Measurements from ENCODE around the gene COQ3. TPM values are rescaled to one million over a fixed set of nuclear protein-coding genes. Genes with fewer than 3 reads are reported as not detected.

Gene COQ3
- polyA plus RNA-seq (2013, experiment 1 of 2) = 12.0 TPM
- polyA plus RNA-seq (2013, experiment 2 of 2) = 13.3 TPM

DNA sequence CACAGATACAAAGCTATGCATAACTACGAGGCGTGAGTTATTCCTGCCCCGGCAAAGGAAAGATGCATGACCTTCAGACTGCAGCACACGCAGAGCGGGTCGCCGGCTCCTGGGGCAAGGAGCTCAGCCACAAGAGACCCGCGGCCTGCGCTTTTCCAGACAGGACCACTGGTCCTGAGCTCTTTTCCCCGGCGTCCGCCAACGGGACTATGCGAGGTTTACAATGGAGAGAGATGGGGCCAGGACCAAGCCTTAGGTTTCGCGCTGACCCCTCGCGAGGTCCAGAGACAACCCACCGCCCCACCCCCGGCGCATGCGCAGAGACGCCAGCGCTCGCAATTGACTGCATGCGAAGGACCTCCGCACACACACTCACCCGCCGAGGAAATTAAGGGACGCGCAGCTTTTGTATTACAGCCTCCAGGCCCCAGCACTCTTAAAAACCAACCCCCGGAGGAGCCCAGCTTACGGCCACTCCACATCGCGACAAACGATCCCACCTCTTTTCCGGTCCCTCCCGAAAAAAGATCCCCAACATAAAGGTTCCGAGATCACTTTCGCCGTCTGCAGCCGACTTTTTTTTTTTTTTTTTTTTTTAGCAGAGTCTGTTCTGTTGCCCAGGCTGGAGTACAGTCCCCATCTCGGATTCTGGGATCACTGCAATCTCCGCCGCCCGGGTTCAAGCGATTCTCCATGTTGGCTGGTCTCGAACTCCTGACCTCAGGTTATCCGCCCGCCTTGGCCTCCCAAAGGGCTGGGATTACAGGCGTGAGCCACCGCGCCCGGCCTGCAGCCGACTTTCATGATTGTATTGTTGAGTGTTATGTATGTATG, at the start of gene COQ3:
Gene COQ3 (minus strand): TSS at position 498 of the 834 bp plus-strand sequence. CDS start 16 bp downstream, at position 482.
- Histone ChIP-seq H3K4me1 (ENCODE audit: insufficient read depth, low read length) (peaks cover 7% of the 10 kb centered on the region; the same call in 1 of the 2 replicates), H3K4me3 (ENCODE audit: low read length) (peak within 1 kb of the TSS; percentile 84), H3K27me3 (ENCODE audit: insufficient read depth, low read length) (no peaks in the 10 kb centered on the region), H3K9me3 (ENCODE audit: insufficient read depth, low read depth, low read length) (no peaks in the 10 kb centered on the region), H3K9ac (ENCODE audit: low read depth, low read length) (peak within 1 kb of the TSS; percentile 93), H3K36me3 (ENCODE audit: insufficient read depth, low read length) (peaks cover 17% of the 10 kb centered on the region), H3K27ac (ENCODE audit: low read depth, low read length) (peak within 1 kb of the TSS; percentile 91)
- 19% methylated on average over 56 of the region's 56 CpGs for WGBS

DNA sequence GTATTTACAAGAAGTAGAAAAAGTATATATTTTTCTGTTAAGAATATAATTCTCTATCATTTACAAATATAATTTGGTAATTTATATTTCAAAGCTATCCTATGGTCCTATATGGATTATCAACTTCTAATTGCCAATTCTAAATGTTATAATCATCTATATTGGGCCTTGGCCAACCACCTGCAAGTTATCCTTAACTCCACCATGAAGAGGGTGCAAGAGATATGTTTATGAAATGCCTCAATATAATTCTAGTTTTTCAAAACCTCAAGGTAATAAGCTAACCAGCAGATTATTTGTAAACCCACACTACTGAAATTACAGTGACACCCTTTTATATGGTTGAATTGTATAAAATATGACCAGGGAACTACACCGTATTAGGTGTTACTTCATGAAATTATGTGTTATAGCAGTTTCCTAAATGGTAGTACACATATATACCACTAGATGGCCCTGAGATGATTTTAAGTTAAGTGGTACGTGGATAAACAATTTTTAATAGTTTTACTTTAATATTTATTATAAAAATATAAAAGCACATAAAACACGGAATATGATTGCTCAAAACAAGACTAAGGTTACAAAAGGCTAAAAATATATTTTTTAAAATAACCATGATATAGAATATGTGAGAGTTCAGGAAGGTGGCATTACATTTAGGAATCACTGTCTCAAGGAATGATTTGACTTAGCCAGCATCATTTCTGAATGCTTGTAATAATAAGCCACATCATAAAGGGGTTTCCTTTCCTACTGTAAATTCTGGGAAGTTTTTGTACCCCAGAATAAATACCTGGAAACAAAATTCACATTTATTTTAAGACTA, 40.9 kb upstream of the COQ3 start:
- WGBS = no CpG with 5 or more reads among the region's 3 CpGs
- peaks cover 6% of the 10 kb centered on the region; the same call in 1 of the 2 replicates for H3K4me1 ChIP-seq (ENCODE audit: insufficient read depth, low read length)
- no peak overlapping the region for H3K4me3 ChIP-seq (ENCODE audit: low read length)
- H3K27ac ChIP-seq (ENCODE audit: low read depth, low read length) = no peak overlapping the region
- H3K36me3 ChIP-seq (ENCODE audit: insufficient read depth, low read length) = peaks cover 36% of the 10 kb centered on the region
- H3K9ac ChIP-seq (ENCODE audit: low read depth, low read length) = no peak overlapping the region
- no peaks in the 10 kb centered on the region for H3K9me3 ChIP-seq (ENCODE audit: insufficient read depth, low read depth, low read length)
- no peaks in the 10 kb centered on the region for H3K27me3 ChIP-seq (ENCODE audit: insufficient read depth, low read length)

DNA sequence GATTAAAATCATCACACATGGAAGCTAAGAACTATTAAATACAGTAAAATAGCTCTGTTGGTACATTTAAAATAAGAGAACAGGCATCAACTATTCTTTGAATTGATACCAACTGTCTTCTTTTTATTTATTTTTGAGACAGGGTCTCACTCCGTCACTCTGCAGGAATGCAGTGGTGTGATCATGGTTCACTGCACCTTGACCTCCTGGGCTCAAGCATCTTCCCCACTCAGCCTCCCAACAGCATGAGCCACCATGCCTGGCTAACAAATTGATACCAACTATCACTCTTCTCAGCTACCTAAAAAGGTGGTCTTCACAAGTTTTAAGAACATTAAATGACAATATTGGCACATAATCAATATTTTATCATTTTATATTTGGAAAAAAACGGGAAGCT, 38.9 kb upstream of the COQ3 start:
- 94% methylated on average over 1 of the region's 2 CpGs for WGBS

GRCh38 chr6:99431901-99432300, 37.9 kb upstream of the COQ3 start:
- no peaks in the 10 kb centered on the region for H3K9me3 ChIP-seq (ENCODE audit: insufficient read depth, low read depth, low read length)
- no peak overlapping the region for H3K27ac ChIP-seq (ENCODE audit: low read depth, low read length)
- H3K27me3 ChIP-seq (ENCODE audit: insufficient read depth, low read length) = no peaks in the 10 kb centered on the region
- no peak overlapping the region for H3K4me3 ChIP-seq (ENCODE audit: low read length)
- no peak overlapping the region for H3K9ac ChIP-seq (ENCODE audit: low read depth, low read length)
- 100% methylated on average over 1 of the region's 2 CpGs for WGBS
- H3K36me3 ChIP-seq (ENCODE audit: insufficient read depth, low read length) = peaks cover 30% of the 10 kb centered on the region
- H3K4me1 ChIP-seq (ENCODE audit: insufficient read depth, low read length) = peaks cover 13% of the 10 kb centered on the region

More for the DNA sequence above, 38.9 kb upstream of the COQ3 start:
- no peaks in the 10 kb centered on the region for H3K9me3 ChIP-seq (ENCODE audit: insufficient read depth, low read depth, low read length)
- peaks cover 29% of the 10 kb centered on the region for H3K36me3 ChIP-seq (ENCODE audit: insufficient read depth, low read length)
- H3K4me3 ChIP-seq (ENCODE audit: low read length) = no peak overlapping the region
- H3K4me1 ChIP-seq (ENCODE audit: insufficient read depth, low read length) = peaks cover 6% of the 10 kb centered on the region; the same call in 1 of the 2 replicates
- H3K9ac ChIP-seq (ENCODE audit: low read depth, low read length) = no peak overlapping the region
- H3K27me3 ChIP-seq (ENCODE audit: insufficient read depth, low read length) = no peaks in the 10 kb centered on the region
- no peak overlapping the region for H3K27ac ChIP-seq (ENCODE audit: low read depth, low read length)

- peaks cover 32% of the 10 kb centered on the region for H3K36me3 ChIP-seq (ENCODE audit: insufficient read depth, low read length)
- H3K27ac ChIP-seq (ENCODE audit: low read depth, low read length) = no peak overlapping the region
- H3K4me3 ChIP-seq (ENCODE audit: low read length) = no peak overlapping the region
- peaks cover 31% of the 10 kb centered on the region for H3K4me1 ChIP-seq (ENCODE audit: insufficient read depth, low read length)
- 96% methylated on average over 4 of the region's 5 CpGs for WGBS
- H3K9me3 ChIP-seq (ENCODE audit: insufficient read depth, low read depth, low read length) = no peaks in the 10 kb centered on the region
- H3K27me3 ChIP-seq (ENCODE audit: insufficient read depth, low read length) = no peaks in the 10 kb centered on the region
- no peak overlapping the region for H3K9ac ChIP-seq (ENCODE audit: low read depth, low read length)
These were observed 34.0 kb upstream of the COQ3 start for GRCh38 chr6:99427988-99428387.

DNA sequence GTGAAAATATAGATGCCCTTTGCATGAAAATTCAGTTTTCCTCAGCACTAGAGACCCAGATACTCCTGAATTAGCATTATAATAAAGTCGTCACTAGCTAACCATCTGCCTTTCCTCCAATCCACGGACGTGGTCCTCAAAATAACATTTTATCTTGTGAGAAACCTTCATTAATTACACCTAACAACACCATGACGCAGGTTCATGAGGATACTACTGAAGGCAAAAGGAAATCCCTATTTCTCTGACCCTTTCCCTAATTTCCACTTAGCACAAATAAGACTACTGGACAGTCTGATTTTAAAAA, 32.4 kb upstream of the COQ3 start:
- Histone ChIP-seq H3K4me1 (ENCODE audit: insufficient read depth, low read length) (peaks cover 31% of the 10 kb centered on the region), H3K4me3 (ENCODE audit: low read length) (peak overlapping the region; percentile 87), H3K36me3 (ENCODE audit: insufficient read depth, low read length) (peaks cover 32% of the 10 kb centered on the region), H3K27ac (ENCODE audit: low read depth, low read length) (peak overlapping the region; percentile 96), H3K9ac (ENCODE audit: low read depth, low read length) (peak overlapping the region; percentile 98), H3K9me3 (ENCODE audit: insufficient read depth, low read depth, low read length) (no peaks in the 10 kb centered on the region), H3K27me3 (ENCODE audit: insufficient read depth, low read length) (no peaks in the 10 kb centered on the region)
- 32% methylated on average over 4 of the region's 4 CpGs for WGBS

DNA sequence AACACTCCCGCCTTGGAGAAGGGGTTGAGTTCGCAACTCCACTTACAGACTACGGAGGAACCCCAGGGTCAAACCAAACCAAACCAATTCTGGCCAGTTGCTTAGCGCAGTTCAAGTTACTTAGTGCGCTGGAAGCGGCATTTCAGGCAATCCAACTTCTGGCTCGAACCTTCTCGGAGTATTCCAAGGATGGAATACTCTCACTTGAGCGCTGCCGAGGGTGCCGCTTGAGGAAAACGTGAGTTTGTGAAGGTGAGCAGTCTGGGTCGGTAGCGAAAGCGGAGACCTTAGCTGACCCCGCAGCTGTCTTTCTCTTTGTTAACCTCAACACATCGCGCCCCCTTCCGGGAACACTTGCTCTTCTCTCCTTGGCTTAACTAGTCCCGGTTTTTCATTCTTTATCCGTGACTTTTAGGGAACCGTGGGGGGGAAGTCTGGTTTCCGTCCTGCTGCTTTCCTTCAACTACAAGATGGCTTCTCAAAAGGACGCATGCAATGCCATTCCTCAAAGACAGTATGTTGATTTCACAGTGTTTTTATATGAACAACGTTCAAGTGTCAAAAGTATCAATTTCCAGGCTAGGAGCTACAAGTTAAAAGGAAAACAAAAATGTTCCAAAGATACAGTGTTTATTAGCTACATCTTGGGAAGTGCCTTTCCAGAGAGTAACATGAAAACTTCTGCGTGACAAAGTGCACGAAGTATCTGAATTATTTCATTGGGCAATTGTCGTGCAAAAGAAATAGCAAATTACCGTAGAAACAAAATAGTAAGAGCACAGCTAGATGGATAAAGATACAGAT, 31.9 kb upstream of the COQ3 start:
- WGBS = 2% methylated on average over 29 of the region's 29 CpGs
- Histone ChIP-seq H3K4me1 (ENCODE audit: insufficient read depth, low read length) (peaks cover 31% of the 10 kb centered on the region), H3K9ac (ENCODE audit: low read depth, low read length) (peak overlapping the region; percentile 98), H3K27me3 (ENCODE audit: insufficient read depth, low read length) (no peaks in the 10 kb centered on the region), H3K36me3 (ENCODE audit: insufficient read depth, low read length) (peaks cover 29% of the 10 kb centered on the region), H3K9me3 (ENCODE audit: insufficient read depth, low read depth, low read length) (no peaks in the 10 kb centered on the region), H3K27ac (ENCODE audit: low read depth, low read length) (peak overlapping the region; percentile 96), H3K4me3 (ENCODE audit: low read length) (peak overlapping the region; percentile 87)

DNA sequence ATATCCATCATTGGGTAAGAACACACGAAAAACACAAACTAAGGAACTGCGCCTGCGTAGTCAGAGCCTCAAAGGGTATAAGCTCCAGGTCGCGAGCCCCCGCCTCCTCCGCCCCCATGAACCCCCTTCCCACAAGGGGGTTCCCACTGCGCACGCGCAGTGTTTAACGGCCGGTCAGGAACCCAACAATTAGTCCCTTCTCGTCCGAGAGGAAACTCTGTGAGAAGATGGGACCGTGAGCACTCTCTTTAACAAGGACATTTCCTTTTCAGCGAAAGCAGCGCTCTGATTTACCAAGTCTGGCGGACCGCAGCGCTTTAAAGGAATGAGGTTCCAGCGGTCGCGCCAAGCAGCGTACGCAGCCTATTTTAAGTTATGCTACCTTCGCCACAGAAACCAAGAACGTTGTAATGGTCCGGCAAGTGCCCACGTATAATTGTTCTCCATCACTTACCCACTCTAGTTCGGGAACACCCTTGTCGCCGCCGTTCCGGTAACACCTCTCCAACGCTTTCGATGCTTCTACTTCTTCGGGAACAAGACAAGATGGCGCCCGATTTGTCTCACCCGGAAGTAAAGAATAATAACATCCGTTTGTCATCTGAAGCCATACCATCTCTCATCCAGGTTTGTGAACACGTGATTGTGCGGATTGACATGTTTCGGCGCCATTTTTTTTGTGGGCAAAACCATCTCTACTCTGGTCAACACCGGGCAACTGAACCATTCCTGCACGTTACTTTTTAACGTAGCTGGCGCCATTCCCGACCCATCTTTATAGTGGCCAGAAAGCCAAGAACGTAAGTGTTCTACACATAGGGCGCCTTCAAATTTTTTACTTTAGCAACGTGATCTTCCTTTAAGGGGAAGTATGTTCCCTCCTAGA, 31.0 kb upstream of the COQ3 start, which contains the start of gene PNISR:
Gene PNISR (minus strand): TSS at position 548 of the 886 bp plus-strand sequence. CDS start 10,649 bp downstream, outside the sequence.
- peak within 1 kb of the TSS; percentile 98 for H3K9ac ChIP-seq (ENCODE audit: low read depth, low read length)
- under 1% methylated on average over 53 of the region's 53 CpGs for WGBS
- H3K4me3 ChIP-seq (ENCODE audit: low read length) = peak within 1 kb of the TSS; percentile 87
- H3K27me3 ChIP-seq (ENCODE audit: insufficient read depth, low read length) = no peaks in the 10 kb centered on the region
- peaks cover 26% of the 10 kb centered on the region for H3K4me1 ChIP-seq (ENCODE audit: insufficient read depth, low read length)
- no peaks in the 10 kb centered on the region for H3K9me3 ChIP-seq (ENCODE audit: insufficient read depth, low read depth, low read length)
- H3K27ac ChIP-seq (ENCODE audit: low read depth, low read length) = peak within 1 kb of the TSS; percentile 96
- H3K36me3 ChIP-seq (ENCODE audit: insufficient read depth, low read length) = peaks cover 33% of the 10 kb centered on the region

DNA sequence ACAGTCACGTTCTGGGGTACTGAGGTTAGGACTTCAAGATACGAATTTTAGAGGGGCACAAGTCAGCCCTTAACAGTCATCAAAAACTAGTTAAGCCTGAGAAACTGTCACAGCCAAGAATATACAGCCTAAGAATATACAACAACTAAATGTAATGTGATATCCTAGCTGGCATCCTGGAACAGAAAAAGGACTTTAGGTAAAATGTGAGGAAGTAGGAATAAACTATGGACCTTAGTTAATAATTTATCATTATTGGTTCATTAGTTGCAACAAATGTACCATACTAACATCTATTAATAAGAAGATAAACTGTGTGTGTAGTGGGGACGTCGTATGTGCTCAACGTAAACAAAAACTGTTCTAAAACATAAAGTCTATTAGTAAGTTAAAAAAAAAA, 30.0 kb upstream of the COQ3 start:
- Histone ChIP-seq H3K9ac (ENCODE audit: low read depth, low read length) (peak overlapping the region; percentile 98), H3K4me3 (ENCODE audit: low read length) (peak overlapping the region; percentile 87), H3K27me3 (ENCODE audit: insufficient read depth, low read length) (no peaks in the 10 kb centered on the region), H3K36me3 (ENCODE audit: insufficient read depth, low read length) (peaks cover 33% of the 10 kb centered on the region), H3K4me1 (ENCODE audit: insufficient read depth, low read length) (peaks cover 26% of the 10 kb centered on the region), H3K9me3 (ENCODE audit: insufficient read depth, low read depth, low read length) (no peaks in the 10 kb centered on the region), H3K27ac (ENCODE audit: low read depth, low read length) (no peak overlapping the region)
- WGBS = 74% methylated on average over 2 of the region's 5 CpGs

GRCh38 chr6:99422912-99423311, 28.9 kb upstream of the COQ3 start:
- H3K4me3 ChIP-seq (ENCODE audit: low read length) = no peak overlapping the region
- 96% methylated on average over 5 of the region's 6 CpGs for WGBS

More at GRCh38 chr6:99422912-99423311, 28.9 kb upstream of the COQ3 start:
- H3K9me3 ChIP-seq (ENCODE audit: insufficient read depth, low read depth, low read length) = no peaks in the 10 kb centered on the region
- H3K27ac ChIP-seq (ENCODE audit: low read depth, low read length) = no peak overlapping the region
- peaks cover 26% of the 10 kb centered on the region for H3K4me1 ChIP-seq (ENCODE audit: insufficient read depth, low read length)
- H3K36me3 ChIP-seq (ENCODE audit: insufficient read depth, low read length) = peaks cover 36% of the 10 kb centered on the region
- H3K27me3 ChIP-seq (ENCODE audit: insufficient read depth, low read length) = no peaks in the 10 kb centered on the region
- no peak overlapping the region for H3K9ac ChIP-seq (ENCODE audit: low read depth, low read length)

All from HUES64 (cell line).